CD4-positive, alpha-beta T cell treated with Interleukin-10 for 1 hour (primary cell): Measurements from ENCODE around the gene DENND6B.
"Not testable (repeated sequence)": the region's sequence is repeated elsewhere in the genome, so short reads cannot be mapped to it uniquely, and the experiment has no call there.

ENCODE experiments used
- DNase-seq: peaks from one replicate; pipeline ENCODE4 v3.0.0-alpha.2; 2020

Gene DENND6B

DNA sequence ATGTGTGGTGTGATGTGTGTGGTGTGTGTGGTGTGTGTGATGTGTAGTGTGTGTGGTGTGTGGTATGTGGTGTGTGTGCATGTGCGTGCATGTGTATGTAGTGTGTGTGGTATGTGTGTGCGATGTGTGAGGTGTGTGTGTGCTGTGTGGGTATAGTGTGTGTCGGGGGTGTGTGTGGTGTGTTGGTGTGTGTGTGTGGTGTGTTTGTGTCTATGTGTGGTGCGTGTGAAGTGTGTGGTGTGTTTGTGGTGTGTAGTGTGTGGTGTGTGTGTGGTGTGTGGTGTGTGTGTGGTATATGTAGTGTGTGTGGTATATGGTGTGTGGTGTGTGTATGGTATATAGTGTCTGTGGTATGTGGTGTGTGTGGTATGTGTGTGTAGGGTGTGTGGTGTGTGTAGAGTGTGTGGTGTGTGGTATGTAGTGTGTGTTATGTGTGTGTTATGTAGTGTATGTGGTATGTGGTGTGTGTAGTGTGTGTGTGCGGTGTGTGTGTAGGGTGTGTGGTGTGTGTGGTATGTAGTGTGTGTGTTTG is 11.3 kb upstream of the DENND6B start:
- DNase-seq: no peak

DNA sequence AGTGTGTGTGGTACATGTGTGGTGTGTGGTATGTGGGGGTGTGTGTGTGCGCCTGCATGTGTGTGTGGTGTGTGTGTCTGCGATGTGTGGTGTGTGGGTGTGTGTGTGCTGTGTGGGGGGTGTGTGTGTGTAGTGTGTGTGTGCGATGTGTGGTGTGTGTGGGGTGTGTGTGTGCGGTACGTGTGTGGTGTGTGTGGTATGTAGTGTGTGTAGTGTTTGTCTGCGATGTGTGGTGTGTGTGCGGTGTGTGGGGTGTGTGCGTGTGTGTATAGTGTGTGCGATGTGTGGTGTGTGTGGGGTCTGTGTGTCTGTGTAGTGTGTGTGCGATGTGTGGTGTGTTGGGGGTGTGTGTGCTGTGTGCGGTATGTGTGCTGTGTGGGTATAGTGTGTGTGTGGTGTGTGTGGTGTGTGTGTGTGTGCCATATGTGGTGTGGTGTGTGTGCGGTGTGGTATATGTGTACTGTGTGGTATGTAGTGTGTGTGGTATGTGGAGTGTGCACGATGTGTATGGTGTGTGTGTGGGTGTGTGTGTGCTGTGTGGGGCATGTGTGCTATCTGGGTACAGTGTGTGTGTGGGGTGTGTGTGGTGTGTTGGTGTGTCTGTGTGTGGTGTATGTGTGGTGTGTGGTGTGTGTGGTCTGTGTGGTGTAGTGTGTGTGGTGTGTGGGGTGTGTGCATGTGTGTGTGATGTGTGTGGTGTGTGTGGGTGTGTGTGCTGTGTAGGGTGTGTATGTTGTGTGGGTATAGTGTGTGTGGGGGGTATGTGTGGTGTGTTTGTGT is 10.6 kb upstream of the DENND6B start:
- no peak for DNase-seq

DNA sequence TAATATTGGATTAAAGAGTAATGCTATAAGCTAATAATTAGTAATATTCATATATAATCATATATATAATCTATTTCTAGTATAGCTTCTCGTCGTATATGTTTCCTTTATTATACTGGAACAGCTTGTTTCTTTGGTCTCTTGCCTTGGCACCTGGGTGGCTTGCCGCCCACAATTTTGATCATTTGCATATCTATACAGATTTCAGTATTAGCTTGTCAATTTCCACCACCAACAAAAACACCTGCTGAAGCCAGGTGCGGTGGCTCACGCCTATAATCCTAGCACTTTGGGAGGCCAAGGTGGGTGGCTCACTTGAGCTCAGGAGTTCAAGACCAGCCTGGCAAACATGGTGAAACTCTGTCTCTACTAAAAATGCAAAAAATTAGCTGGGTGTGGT is 7.6 kb upstream of the DENND6B start:
- DNase-seq: not testable (repeated sequence)

DNA sequence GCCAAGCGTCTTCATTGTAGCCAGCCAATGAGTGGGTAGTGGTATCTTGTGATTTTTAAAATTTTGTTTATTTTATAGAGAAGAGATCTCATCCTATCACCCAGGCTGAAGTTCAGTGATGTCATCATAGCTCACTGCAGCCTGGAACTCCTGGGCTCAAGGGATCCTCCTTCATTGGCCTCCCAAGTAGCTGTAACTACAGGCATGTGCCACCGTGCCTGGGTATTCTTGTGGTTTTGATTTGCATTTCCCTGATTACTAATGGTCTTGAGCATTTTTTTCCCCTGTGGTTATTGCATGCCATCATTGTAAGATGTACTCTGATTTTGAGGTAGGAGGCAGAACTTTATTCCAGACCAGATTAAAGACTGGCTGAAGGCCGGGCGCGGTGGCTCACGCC is 2.4 kb upstream of the DENND6B start:
- no peak for DNase-seq

DNA sequence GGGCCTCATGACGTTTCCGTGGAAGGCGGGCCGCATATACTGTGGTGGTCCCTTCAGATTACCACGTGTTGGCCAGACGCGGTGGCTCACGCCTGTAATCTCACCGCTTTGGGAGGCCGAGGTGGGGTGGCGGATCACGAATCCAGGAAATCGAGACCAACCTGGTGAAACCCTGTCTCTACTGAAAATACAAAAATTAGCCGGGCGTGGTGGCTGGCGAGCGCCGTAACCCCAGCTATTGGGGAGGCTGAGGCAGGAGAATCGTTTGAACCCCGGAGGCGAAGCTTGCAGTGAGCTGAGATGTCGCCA is 853 bp upstream of the DENND6B start:
- DNase-seq: no peak

DNA sequence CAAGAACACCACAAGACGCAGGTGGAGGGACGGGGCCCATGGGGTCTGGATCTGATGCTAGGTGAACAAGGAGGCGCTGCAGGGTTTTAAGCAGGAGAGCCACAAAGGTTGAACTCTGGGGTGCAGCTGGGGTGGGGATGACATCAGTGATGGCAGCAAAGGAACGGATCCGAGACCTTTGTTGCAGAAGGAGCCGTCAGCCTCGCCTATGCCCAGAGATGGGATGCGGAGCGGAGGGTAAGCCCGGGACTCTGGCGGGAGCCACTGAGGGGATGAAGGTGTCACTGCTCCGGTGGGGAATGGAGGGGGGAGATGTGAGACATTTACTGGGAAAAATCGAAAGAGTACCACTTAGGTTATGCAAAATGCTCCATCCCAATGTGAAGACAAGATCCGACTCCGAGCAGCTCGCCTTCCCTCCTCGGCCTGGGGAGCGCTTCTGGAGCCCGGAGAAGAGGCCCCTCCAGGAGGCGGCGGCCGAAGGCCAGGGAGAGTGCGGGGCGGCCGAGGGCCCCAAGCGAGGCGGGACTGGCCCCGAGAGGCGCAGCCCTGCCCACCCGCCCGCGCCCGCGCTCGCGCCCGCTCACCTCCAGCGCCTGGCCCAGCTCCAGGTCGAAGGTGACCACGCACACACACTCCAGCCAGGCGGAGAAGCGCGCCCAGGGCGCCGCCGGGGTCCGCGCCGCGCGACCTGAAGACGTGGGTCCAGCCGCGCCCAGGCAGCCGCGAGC is 422 bp downstream of the DENND6B start:
- no peak for DNase-seq

DNA sequence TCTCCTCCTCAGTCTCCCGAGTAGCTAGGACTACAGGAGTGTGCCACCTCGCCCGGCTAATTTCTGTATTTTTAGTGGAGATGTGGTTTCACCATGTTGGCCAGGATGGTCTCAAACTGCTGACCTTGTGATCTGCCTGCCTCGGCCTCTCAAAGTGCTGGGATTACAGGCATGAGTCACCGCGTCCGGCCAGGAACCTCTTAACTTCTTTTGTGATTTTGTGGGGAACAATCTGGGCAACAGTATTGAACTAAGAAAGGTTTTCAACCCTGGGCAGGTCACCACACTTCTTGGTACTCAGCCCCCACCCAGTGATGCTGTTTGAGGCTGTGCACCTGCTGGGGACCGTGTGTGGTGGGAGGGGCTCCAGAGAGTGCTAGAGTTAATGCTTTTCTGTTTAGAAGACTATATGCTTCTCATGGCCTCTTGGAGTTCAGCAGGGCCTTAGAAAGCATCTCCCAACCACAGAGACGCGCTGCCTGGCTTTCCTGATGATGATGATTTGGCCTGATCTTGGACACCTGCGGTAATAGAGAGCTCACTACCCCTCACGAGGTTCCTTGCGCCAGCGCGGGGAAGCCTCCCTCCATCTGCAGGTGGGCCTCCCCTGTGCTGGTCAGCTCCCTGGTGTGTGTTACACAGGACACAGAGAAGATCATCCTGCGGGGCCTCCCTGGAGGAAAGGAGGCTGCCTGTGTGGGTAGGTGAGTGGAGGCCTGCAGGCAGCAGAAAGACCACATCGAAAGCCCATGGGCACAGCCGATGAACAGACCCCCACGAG is 1.2 kb downstream of the DENND6B start:
- DNase-seq: no peak

DNA sequence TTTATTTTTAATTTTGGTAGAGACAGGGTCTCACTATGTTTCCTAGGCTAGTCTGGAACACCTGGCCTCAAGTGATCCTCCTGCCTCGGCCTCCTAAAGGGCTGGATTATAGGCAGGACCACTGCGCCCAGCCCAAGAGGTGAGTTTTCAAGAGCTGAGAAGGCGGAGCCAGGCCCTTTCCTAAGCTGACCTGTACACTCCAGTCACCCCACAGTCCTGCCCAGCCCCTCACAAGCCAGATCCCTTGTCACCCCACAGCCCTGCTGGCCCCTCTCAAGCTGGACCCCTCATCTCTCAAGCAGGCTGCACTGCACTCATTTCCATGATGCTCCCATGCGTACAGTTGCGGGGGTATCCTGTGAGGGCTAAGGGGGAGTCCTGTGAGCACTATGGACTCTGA is 2.9 kb downstream of the DENND6B start:
- DNase-seq: no peak

DNA sequence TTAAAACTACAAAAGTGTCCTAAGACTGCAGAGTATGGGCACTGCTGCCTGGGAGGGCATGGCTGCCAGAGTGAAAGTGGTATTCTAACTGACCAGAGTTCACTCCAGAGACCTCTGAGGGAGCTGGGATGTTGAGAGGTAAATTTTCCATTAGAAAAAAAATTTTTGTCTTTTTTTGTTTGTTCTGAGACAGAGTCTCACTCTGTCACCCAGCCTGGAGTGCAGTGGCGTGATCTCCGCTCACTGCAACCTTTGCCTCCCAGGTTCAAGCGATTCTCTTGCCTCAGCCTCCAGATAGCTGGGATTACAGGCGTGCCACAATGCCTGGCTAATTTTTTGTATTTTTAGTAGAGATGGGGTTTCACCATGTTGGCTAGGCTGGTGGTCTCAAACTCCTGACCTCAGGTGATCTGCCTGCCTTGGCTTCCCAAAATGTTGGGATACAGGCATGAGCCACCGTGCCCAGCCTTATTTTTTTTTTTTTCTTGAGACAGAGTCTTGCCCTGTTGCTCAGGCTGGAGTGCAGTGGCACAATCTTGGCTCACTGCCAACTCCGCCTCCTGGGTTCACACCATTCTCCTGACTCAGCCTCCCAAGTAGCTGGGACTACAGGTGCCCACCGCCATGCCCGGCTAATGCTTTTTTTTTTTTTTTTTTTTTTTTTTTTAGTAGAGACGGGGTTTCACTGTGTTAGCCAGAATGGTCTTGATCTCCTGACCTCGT is 4.3 kb downstream of the DENND6B start:
- DNase-seq: not testable (repeated sequence)

DNA sequence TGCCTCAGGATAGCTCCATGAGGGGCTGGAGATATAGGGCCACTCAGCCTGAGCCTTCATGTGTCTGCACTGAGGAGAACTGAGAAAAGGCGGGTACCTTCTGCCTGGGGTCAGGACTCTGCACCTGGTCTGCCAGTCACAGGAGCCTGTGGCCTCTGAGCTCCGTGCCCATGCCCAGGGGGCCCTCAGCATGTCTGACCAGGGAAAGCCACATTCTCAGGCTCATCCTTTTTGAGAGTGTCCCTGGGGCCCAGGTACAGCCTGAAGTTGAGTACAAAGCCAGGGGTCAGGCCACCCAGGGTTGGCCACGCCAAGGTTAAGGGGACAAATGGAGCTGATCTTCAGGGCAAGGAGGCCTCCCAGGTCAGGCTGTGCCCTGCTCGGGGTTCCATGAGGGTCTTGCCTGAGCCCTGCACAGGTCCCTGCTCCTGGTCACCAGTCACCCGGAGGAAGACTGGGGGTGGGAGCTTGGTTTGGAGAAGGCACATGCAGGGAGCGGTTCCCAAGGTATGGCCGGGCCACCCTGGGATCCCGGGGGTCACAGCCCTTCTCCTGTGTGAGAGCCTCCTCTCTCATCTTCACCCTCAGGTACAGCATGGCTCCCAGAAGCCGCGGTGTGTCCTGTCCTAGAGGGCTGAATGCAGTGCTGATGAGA is 6.0 kb downstream of the DENND6B start:
- DNase-seq: no peak

DNA sequence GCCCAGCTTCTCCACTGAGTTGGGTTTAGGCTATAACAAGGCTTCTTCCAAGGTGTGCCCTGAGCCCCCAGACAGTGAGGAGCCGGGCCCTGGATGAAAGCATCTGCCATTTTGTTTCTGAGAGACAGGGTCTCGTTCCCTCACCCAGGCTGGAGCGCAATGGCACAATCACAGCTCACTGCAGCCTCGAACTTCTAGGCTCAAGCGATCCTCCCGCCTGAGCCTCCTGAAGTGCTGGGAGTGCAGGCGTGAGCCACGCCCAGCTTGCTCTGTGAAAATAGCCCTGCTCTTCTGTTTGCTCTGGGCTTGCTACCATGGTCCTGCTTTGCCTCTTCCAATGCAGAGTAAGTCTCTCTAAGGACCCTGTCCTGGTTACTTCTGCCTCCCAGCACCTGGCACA is 6.7 kb downstream of the DENND6B start:
- DNase-seq: no peak

DNA sequence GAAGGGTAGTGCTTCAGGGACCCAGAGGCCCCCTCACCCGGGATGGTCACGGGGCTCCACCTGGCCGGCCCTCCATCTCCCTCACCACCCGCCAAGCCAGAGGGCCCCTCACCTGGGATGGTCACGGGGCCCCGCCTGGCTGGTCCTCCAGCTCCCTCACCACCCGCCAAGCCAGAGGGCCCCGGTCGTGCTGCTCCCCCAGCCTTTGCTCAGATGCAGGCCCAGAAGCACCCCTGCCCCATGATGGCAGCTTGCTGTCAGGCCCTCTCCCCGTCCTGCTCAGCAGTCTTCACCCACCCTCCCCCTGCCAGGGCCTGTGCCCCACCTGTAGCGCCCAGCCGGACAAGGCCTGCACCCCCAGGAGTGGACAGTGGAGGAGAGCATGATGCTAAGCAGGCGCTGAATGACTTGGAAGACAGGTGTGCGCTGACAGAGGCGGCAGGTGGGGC is 7.3 kb downstream of the DENND6B start:
- DNase-seq: no peak

DNA sequence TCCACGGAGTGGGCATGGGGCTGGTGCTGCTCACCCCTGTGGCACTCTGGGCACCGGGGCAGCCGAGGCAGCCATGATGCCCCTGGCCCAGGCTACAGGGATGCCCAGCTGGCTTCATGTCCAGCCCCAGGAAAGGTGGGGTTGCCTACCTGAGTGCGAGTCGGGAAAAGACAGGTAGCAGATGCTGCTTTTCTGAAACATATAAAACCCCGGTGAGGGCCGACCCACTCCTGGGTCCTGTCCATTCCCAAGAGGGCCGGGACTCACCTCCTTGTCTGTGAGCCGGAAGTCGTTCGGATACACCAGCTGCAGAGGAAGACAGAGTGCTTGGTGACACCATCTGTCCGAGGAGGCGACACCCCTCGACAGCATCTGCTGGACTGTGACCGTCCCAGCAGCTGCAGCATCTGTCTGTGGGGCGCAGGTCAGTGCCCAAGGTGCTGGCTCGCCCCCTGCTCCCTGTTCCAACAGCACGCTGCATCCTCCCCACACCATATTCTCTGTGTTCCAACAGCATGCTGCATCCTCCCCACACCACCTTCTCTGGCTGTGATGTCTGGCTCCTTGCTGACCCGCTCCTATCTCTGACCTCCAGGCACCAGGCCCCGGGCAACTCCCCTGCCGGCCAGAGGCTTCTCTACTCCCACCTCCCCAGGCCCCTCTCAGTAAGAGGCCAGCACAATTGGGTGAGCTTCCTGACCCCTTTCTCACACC is 8.0 kb downstream of the DENND6B start:
- no peak for DNase-seq

DNA sequence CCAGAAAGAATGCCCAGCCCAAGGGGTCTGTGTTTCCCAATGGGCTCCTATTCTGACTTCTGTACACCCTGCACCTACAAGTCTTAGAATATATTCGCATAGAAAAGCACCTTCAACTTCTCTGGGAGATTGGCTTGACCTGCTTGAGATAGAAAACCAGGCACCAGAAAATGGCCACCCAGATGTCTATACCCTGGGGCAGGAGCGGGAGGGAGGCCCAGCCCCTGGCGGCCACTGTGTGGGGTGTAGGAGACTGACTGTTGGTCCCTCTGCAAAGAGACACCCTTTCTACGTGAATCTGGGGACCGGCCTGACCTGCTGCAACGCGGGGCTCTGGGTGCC is 8.5 kb downstream of the DENND6B start:
- no peak for DNase-seq

DNA sequence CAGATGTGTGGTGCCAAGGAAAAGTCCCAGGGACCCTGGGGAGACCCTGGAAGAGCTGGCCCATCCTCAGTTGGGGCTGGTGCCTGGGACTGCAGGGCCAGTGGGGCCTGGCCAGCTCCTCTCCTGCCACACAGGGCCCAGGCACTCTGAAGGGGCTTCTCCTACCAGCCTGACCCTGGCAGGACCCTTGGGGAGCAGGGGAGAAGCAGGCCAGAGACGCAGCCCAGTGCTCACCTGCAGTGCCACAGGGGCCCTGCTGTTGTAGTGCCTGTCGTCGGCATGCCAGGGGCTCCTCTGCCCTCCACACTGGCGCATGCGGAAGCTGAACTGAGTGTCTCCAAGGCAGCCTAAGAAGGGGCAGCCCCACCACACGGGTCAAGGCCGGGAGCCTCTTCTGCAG is 9.1 kb downstream of the DENND6B start:
- DNase-seq: no peak

DNA sequence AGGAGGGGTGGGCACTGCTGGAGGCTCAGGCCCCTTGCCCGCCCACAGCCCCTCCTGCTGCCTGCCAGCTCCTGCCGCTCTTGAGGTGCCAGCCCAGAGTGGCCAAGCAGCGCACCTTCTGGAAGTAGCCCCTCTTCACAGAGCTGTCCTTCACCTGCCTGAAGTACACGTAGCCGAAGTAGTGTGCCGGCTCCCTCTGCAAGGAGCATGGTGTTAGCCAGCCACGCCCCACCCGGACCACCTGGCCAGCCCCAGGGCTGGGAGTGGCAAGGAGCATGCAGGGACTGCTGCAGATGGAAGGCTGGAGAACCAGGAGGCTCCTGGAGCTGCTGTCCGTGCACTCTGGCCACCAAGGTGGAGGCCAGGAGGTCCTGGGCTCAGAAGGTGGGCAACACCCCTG is 9.6 kb downstream of the DENND6B start:
- DNase-seq: no peak

DNA sequence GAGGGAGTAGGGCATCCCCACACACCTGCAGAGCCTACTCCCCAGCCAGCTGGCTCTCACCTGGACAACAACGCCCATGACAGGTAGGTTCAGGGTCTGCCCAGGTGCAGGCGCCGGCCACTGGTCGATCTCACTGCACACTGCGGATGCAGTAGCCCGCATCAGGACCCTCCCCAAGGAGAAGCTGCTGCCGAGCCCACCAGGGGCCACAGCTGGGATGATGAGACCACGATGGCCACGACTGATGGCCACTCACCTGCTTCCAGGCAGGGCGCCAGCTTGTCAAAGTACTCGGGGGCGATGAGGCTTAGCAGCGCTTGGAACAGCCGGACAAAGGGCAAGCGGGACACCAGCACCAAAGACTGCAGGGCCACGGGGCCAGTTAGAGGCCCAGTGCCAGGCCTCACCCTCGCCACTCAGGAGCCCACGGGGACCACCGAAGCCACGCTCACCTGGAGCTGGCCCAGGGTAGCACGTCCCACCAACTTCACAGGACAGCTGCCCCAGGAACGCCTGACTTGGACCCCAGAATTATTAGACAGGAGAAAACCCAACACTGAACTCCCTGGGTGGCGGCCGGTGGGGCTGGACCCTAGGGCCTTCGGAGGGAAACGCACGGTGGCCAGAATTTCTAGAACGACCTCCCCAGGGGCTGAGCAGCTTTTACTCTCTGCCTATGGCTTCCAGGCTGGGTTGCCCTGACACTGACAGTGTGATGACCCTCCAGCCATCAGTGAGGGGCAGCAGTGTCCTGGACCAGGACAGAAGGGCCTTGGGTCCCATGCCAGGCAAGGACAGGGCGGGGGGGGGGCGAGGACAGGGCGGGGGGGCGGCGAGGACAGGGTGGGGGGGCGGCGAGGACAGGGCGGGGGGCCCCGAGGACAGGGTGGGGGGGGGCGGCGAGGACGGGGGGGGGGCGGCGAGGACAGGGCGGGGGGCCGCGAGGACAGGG is 10.4 kb downstream of the DENND6B start:
- no peak for DNase-seq

DNA sequence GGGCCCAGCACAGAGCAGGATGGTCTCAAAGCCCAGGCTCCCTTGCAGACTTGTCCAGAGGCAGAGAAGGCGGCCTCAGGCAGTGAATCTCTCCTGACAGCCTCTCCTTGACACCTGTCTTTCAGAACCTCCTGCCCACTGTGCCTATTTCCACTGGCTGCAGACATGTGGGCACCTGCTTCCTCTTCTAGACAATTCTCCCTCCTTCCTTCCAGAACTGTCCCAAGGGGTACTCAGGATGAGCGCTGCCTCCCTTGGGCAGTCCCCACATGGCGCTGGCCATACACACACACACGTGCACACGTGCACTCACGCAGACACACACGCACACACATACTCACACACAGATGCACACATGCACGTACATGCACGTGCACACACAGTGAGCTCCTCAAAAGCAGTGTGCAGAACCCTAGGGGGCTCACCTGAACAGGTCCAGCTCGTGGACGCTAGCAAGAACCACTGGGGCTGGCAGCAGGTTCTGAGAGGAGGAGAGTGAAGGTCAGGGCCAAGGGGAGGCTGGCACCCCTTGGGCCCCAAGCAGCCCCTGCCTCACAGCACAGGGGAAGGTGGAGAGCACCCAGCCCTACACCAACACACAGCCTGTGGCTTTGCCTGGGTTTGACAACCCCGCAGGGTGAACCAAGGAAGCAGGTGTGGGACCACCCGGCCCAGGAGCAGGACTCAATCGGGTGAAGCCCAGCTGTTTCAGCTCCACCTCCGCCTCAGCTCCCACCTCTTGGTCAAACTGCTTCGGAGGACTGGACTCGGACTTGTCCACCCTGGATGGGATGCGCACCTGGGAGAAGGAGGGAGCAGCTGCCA is 11.3 kb downstream of the DENND6B start:
- no peak for DNase-seq

DNA sequence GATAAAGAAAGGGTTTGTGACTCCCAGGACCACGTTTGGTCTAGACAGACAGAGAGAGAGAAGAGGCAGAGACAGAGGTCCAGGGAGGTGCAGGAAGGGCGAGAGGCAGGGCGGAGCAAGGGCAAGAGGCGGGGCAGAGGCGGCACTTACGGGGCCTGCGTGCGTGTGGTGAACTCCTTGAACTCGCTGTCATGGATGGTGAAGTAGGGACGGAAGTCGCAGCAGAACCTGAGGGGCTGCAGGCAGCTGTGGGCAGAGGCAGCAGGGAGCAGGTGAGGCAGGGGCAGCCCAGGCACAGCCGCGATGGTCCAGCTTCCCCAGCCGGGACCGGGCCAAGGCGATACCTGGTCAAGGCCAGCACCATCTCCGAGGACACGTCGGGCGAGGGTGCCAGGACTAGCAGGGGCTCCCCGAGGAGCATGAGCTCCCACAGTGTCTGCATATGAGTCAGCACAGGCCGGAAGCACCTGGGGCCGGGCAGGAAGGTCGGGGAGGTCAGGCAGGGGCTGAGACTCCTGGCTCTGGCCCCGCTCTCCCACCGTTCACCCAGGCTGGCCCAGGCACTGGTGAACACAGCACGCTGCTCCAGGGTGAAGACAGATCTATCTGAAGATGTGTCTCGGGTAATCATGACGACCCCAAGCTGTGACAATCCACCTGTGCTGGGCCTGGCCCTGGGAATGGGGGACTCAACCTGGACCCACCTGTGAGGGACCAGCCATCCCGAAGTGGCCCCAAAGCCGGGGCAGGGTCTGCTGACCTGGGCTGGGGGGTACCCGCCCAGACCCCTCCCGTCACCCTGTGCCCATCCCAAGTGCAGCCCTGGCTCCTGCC is 12.1 kb downstream of the DENND6B start:
- DNase-seq: peak; percentile 77
